ENCODE measurements around the gene MACF1.

DNA sequence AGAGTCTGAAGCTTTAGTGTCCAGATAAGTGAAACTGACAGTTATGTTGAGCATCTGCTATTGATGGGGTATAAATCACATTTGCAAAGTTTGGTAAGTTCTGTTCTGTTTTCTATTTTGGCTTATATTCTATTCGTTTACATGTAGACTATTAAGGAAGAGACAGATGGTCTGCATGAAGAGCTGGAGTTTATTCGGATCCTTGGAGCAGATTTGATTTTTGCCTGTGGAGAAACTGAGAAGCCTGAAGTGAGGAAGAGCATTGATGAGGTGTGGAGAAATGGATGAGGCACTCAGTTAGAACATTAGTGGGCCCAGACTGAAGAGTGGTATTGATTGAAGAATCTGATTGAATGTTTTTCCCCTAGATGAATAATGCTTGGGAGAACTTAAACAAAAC, 236.4 kb downstream of the MACF1 start:
- TF ChIP-seq, protein P1, sequence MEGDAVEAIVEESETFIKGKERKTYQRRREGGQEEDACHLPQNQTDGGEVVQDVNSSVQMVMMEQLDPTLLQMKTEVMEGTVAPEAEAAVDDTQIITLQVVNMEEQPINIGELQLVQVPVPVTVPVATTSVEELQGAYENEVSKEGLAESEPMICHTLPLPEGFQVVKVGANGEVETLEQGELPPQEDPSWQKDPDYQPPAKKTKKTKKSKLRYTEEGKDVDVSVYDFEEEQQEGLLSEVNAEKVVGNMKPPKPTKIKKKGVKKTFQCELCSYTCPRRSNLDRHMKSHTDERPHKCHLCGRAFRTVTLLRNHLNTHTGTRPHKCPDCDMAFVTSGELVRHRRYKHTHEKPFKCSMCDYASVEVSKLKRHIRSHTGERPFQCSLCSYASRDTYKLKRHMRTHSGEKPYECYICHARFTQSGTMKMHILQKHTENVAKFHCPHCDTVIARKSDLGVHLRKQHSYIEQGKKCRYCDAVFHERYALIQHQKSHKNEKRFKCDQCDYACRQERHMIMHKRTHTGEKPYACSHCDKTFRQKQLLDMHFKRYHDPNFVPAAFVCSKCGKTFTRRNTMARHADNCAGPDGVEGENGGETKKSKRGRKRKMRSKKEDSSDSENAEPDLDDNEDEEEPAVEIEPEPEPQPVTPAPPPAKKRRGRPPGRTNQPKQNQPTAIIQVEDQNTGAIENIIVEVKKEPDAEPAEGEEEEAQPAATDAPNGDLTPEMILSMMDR (IDR thresholded peaks at IDR 0.05), result no peak
- TF ChIP-seq POLR2A (IDR thresholded peaks at IDR 0.05), result no peak

Data from uterus (tissue), 2 donors.